HG03439 (cell line): ENCODE results near the gene COL27A1.

Experiments
- ATAC-seq: cut with Tn5 transposase; IDR thresholded peaks from one replicate; pipeline ENCODE4 v1.9.1; 2021; ENCODE audit warnings: mild to moderate bottlenecking, moderate library complexity; ENCODE audit not compliant: unreplicated experiment

Gene COL27A1

DNA sequence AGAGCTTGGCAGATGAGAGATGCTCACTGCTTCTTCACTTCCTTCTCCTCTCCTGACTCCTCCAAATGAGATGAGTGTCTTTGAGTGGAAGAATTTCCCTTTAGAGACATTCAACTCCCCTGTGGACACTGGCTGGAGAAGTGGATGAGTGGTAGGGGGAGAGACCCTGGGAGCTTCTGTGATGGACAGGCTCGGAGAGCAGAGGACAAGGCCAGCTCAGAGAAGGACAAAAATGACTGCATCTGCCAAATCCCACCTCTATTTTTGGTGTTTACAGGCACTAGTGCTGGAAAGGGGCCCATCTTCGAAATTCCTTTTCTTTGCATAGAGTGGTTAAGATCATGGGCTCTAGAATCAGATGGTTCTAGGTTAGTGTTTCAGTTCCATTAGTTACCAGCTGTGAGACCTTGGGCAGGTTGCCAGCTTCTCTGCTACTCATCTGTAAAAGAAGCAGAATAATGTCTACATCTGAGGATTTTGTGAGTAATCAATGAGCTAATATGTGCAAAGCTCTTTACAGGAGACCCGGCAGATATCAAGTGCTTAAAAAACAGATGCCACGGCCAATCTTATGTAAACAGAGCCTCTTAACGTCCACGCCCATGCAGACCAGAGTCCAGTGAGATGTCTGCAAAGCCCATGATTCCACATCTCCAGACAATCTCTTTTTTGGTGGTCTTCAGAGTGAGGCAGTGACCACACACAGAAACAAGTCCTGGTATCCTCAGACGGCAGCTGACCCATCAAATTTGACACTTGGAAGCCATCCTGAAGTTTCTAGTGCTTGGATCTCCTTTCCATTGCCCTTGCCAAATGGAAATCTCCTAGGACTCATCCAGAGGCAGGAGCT lies 13.6 kb upstream of the COL27A1 start:
- ATAC-seq: no peak

GRCh38 chr9:114143234-114143633 lies 12.1 kb upstream of the COL27A1 start:
- no peak for ATAC-seq

DNA sequence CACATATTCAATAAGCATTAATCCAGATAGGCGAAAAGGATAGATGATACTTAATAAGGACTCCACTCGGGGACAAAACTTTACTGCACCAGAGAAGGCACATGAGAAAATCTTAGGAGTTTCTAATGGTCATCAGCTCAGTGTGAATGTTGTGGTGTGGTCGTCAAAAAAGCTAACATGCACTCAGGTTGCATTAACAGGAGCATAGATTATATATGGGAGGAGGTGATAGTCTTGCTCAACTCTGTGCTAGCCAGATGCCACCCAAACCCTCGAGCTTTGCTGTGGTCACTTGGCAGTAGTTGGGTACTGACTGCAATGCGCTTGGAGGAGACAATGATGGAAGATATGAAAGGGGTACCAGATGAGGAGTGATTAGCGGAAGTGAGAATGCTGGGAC lies 8.6 kb upstream of the COL27A1 start:
- no peak for ATAC-seq

GRCh38 chr9:114149181-114149580 lies 6.2 kb upstream of the COL27A1 start:
- ATAC-seq: no peak

- ATAC-seq: no peak
These were observed 5.5 kb upstream of the COL27A1 start for GRCh38 chr9:114149765-114150340.

GRCh38 chr9:114150608-114151007 lies 4.7 kb upstream of the COL27A1 start:
- ATAC-seq: no peak

GRCh38 chr9:114151426-114151956 lies 3.8 kb upstream of the COL27A1 start:
- ATAC-seq: no peak

GRCh38 chr9:114153761-114154599 lies 1.4 kb upstream of the COL27A1 start:
- ATAC-seq: no peak

- no peak for ATAC-seq
These were observed 686 bp upstream of the COL27A1 start for GRCh38 chr9:114154600-114155102.

DNA sequence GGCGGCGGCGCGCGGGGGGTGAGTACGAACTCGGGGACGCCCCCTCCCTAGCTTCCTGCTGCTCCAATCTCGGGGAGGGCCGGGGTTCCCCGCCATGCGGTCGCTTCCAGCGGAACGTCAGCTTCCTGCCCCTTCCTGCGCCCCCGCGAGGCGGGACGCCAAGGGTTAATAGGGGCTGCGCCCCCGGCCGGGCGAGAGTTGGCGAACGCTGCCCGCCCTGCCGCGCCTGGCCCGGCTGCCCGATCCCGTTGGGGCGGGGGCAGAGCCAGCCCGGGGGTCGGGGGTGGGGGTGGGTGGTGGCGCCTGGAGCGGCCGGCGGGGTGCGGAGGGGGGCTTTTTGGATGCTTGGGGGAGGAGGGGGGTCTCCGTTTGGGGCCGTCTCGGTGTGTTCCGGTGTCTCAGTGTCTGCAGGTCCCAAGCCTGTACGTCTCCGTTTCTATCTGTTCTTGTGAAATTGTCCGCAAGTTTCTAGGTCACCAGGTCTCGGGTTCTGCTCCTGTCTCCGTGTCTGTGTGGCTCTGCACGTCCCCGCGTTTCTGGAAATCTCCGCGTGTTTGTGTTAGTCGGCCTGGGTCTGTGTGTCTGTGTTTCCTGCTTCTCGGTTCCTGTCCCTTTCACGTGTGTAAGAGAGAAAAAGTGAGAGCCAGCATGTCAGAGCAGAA lies 789 bp downstream of the COL27A1 start:
- no peak for ATAC-seq

GRCh38 chr9:114156657-114157421 lies 1.5 kb downstream of the COL27A1 start:
- no peak for ATAC-seq

DNA sequence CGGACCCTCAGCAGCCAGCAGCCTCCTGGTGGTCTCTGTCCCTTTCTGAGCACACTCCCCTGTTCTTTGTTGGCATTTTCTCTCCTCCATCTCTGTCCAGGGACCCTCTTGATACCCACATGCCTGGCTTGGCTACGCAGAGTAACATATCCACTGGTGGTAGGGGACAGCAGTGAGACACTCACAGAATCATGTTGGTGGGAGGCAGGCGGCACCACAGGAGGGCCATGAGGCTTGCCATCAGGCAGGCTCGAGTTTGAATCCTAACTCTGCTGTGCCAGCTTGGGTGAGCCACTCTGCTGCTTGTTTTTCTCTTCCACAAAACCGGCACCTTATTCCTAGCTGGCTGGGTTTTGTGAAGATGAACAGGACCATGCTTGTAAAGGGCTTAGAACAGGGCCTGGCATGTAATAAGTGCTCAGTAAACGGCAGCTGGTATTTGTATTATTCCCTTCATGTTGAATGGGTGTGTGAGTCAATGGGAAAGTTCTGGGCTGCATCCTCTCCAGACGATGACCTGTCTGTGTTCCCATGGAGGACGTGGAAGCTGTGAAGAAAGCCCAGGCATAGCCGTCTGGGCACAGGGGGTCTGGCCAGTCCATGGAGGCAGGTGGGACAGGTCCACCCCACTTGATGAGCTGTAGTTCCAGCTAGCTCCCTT lies 2.3 kb downstream of the COL27A1 start:
- ATAC-seq: no peak

GRCh38 chr9:114158482-114159130 lies 3.3 kb downstream of the COL27A1 start:
- no peak for ATAC-seq

DNA sequence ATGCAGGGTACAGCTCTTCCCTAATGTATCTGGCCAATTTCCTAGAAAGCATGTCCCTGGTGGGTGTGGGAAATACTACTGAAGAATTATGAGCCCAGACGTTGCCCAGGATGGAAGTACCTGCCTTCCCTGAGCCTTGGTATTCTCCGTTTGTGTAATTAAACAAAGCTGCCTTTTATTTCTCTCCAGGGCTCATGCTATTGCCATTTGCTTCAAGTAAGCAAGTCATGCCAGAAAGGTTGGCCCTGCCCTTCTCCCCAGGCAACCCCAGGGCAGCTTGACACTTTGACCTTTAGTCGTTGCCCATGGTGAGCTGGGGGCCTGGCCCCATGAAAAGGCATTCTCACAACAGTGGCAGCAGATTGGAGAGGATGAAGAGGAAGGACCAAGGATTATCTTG lies 4.4 kb downstream of the COL27A1 start:
- no peak for ATAC-seq

- ATAC-seq: no peak
These were observed 6.2 kb downstream of the COL27A1 start for GRCh38 chr9:114161513-114161912.

DNA sequence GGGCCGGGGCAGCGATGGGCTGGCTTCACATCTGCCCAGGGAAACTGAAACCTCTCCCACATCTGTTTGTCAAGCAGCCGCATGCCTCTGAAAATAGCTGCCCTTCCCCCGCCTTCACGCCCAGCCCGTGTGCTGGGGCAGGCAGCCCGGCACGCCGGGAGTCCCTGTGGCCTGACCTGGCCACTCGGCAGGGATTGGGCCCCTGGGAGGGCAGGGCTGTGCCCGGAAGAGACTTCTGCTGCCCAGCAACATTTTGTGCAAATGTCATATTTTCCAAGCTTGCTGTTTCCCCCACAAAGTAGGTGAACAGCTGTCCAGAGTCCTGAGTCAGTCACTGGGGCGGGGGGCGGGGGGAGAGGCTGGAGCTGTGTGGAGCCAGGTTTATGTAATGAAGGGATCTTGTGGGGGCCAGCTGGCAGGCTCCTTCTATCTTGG lies 8.2 kb downstream of the COL27A1 start:
- no peak for ATAC-seq

DNA sequence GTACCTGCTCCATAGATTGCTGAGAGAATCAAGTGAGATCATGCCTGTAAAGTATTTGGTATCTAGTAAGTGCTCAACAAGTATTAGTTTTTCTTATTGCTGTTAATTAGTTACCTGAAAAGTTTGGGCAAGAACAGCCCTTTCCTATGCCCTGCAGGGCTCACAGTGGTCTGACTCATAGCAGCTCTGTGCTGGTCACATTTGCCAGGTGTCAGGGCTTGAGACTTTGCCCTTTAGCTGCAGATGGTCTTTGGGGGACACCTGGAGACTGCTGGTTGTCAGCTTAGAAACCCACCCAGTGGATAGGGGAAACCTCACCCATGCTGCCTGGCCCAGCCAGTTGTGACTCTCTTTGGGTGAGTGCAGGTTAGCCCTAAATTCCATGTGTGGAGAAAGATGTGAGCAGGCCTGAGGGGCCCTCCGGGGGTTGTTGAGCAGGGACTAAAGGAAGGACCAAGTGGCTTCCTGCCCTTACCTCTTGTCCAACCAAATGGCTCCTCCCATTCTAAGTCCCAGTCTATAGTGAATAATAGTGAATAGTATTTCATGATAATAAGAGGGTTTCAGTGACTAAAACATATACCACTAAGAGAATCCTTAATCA lies 9.0 kb downstream of the COL27A1 start:
- ATAC-seq: no peak

DNA sequence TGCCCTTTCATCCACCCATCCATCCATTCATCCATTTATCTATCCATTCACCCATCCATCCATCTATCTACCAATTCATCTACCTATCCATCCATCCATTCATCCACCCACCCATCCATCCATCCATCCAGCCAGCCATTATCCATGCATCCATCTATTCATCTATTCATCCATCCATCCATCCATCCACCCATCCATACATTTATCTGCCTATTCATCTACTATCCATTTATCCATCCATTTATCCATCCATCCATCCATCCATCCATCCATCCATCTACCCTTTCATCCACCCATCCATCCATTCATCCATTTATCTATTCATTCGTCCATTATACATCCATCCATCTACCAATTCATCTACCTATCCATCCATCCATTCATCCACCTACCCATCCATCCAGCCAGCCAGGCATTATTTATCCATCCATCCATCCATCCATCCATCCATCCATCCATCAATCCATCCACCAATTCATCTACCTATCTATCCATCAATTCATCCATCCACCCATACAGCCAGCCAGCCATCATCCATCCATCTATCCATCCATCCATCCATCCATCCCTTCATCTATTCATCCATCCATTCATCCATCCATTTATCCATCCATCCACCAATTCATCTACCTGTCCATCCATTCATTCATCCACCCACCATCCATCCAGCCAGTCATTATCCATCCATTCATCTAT lies 10.2 kb downstream of the COL27A1 start:
- ATAC-seq: no peak
